Calu3 (cell line): Measurements from ENCODE around the gene CYBC1. TPM values are rescaled to one million over a fixed set of nuclear protein-coding genes. Genes with fewer than 3 reads are reported as not detected.

Source experiments
- Bru-seq: library from RNA; stranded (reverse); fragments of 400-500 nt; gene quantifications from one replicate; lab custom pipeline; 2021; lab: Mats Ljungman, UMichigan
- BruChase-seq, 2 experiments: library from RNA; stranded (reverse); fragments of 400-500 nt; gene quantifications; one replicate each; lab custom pipeline; 2021; lab: Mats Ljungman, UMichigan
- BruUV-seq: library from RNA; stranded (reverse); fragments of 400-500 nt; replicated peaks from 2 replicates; lab custom pipeline; 2021; lab: Mats Ljungman, UMichigan
- CTCF ChIA-PET: fragments of 300-600 bp; sonication (Branson Sonifier 250); formaldehyde crosslinking; loops from one replicate; lab custom pipeline; 2022; ENCODE audit warnings: antibody characterized with exemption; lab: Charles Lee
- DNase-seq: peaks from one replicate; pipeline ENCODE4 v3.0.0; 2022
- H3K27ac Mint-ChIP-seq: one replicate; pipeline ENCODE4 v1.8.0; 2022; ENCODE audit warnings: mixed read lengths; ENCODE audit not compliant: unreplicated experiment
- H3K27me3 Mint-ChIP-seq: one replicate; pipeline ENCODE4 v1.8.0; 2022; ENCODE audit warnings: mixed read lengths; ENCODE audit not compliant: unreplicated experiment
- H3K36me3 Mint-ChIP-seq: one replicate; pipeline ENCODE4 v1.8.0; 2022; ENCODE audit warnings: mild to moderate bottlenecking, moderate library complexity, mixed read lengths; ENCODE audit not compliant: insufficient read depth, unreplicated experiment
- H3K4me1 Mint-ChIP-seq: one replicate; pipeline ENCODE4 v1.8.0; 2022; ENCODE audit warnings: mild to moderate bottlenecking, low read depth, mixed read lengths; ENCODE audit not compliant: unreplicated experiment
- H3K4me3 Mint-ChIP-seq: one replicate; pipeline ENCODE4 v1.8.0; 2022; ENCODE audit warnings: mild to moderate bottlenecking, low read depth, moderate library complexity, mixed read lengths; ENCODE audit not compliant: unreplicated experiment
- H3K9me3 Mint-ChIP-seq: one replicate; pipeline ENCODE4 v1.8.0; 2022; ENCODE audit warnings: low read depth, mixed read lengths; ENCODE audit not compliant: unreplicated experiment
- intact Hi-C: fragments of 100-400 bp; cut with micrococcal nuclease; formaldehyde crosslinking; loops from one replicate; pipeline ENCODE4 v1.10.0; 2022; ENCODE audit not compliant: unreplicated experiment
- long read RNA-seq: library from polyadenylated mRNA; stranded (forward); transcript quantifications from one replicate; pipeline ENCODE4 v2.0.0, GENCODE V29; 2022
- total RNA-seq: library from RNA; stranded (reverse); gene quantifications from 2 replicates; pipeline ENCODE4 v1.2.3, GENCODE V29; 2022
- TF ChIP-seq, protein P1 (sequence below): fragments of 200-600 bp; IDR thresholded peaks from one replicate; pipeline ENCODE4 v1.8.0; 2022; ENCODE audit warnings: antibody characterized with exemption; ENCODE audit not compliant: unreplicated experiment

Gene CYBC1
- 78.1 and 80.3 TPM in 2 replicates for total RNA-seq
- Bru-seq, nascent RNA: percentile 65 among the genes with signal in this experiment
- percentile 84 among the genes with signal in this experiment for BruChase-seq, experiment 1, labeled RNA remaining after a 6-hour chase
- percentile 88 among the genes with signal in this experiment for BruChase-seq, experiment 2, labeled RNA remaining after a 2-hour chase
- long read RNA-seq, transcript CYBC1-216 (8 exons, 841 nt): minor isoform, 6 of 52 reads
- long read RNA-seq, transcript CYBC1-201 (7 exons, 2,093 nt): major isoform, 27 of 52 reads
- long read RNA-seq, partial matches to known transcripts: 6 of 52 reads
- long read RNA-seq, other reads (novel, unspliced or antisense): 8 of 52 reads

DNA sequence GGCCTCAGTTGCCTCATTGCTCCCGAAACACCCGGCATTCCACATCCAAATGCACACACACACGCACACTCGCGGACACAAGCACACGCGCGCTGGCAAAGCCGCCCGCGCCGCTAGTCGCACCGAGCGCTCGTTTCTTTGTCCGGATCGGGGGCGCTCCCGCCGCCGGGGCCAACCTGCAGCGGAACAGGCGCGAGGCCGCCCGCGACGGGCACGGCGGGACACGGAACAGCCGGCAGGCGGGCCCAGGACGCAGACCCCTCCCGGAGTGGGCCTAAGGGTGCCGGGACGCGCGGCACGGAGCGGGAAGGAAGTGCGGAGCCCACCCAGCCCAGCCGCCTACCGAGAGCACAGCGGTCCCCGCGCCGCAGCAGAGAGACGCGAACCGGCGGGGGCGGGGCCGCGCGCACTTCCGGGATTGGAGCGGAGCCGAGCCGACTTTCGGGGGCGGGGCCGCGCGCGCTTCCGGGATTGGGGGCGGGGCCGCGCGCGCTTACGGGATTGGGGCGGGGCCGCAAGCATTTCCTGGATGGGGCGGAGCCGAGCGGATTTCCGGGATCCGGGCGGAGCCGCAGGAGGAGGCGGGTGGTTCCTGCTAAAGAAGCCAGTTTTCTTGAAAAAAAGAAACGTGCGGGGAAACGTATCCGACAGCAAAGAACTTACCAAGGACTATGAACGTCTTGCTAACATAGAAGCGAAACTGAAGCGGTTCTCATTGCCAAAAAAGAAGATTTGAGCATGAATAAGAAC, at the start of gene CYBC1:
CYBC1 (minus strand) TSS at position 396 of the 750 bp plus-strand sequence. CDS start 1,498 bp downstream, outside the sequence.
- BruUV-seq: TSS peak; percentile 76
- CTCF ChIA-PET: no interaction called here
- TF ChIP-seq, protein P1, sequence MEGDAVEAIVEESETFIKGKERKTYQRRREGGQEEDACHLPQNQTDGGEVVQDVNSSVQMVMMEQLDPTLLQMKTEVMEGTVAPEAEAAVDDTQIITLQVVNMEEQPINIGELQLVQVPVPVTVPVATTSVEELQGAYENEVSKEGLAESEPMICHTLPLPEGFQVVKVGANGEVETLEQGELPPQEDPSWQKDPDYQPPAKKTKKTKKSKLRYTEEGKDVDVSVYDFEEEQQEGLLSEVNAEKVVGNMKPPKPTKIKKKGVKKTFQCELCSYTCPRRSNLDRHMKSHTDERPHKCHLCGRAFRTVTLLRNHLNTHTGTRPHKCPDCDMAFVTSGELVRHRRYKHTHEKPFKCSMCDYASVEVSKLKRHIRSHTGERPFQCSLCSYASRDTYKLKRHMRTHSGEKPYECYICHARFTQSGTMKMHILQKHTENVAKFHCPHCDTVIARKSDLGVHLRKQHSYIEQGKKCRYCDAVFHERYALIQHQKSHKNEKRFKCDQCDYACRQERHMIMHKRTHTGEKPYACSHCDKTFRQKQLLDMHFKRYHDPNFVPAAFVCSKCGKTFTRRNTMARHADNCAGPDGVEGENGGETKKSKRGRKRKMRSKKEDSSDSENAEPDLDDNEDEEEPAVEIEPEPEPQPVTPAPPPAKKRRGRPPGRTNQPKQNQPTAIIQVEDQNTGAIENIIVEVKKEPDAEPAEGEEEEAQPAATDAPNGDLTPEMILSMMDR: no peak
- H3K36me3 Mint-ChIP-seq: peaks cover 37% of the 10 kb centered on the region
- H3K27ac Mint-ChIP-seq: peak within 1 kb of the TSS; percentile 71
- H3K9me3 Mint-ChIP-seq: peaks cover 2% of the 10 kb centered on the region
- no peaks in the 10 kb centered on the region for H3K27me3 Mint-ChIP-seq
- peak within 1 kb of the TSS; percentile 83 for H3K4me3 Mint-ChIP-seq
- peaks cover 7% of the 10 kb centered on the region for H3K4me1 Mint-ChIP-seq
- intact Hi-C loops: no loop called here
- peak; percentile 94 for DNase-seq

DNA sequence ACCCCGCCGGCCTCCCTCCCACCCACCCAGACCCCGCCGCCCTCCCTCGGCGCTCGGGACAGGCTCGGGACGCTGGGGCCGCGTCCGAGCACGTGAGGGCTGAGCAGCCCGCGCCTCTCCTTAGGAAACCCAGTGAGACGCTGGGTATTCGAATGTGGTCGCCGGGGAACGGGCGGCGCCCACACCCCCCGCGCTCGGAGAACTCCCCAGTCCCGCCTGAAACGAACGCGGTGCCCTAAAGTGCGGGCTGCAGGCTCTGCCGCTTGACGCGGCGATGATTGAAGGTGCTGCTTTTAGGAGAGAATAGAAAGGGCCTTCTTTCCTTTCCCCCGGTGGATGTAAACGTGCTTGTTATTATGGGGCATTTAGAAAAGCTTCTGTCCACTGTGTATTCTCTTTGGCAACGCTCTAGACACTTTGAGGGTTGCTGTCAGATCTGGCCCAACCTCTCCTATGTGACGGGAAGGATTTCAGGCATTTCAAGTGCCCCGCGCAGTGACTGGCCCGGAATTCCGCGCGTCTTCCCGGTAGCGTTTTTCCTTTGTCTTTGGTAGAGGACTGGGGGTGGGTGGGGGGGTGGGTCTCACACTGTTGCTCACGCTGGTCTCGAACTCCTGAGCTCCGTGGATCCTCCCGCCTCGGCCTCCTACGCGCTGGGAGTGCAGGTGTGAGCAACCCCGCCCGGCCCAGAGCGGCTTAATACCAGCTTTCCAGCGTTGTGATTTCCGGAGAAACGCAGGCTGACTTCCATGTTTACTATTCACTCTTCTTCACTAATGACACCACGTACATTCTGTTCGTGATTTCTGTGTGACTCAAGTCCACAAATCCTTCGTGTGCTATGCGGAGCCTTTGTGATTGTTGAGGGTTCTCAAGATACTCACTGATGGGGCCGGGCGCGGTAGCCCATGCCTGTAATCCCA, 47.2 kb upstream of the CYBC1 start:
- Mint-ChIP-seq H3K27me3 (no peaks in the 10 kb centered on the region), H3K36me3 (peaks cover 35% of the 10 kb centered on the region), H3K4me3 (peak overlapping the region; percentile 77), H3K9me3 (no peaks in the 10 kb centered on the region), H3K4me1 (peaks cover 9% of the 10 kb centered on the region), H3K27ac (peak overlapping the region; percentile 70)
- no peak for DNase-seq
- BruUV-seq: no TSS peak
- TF ChIP-seq, protein P1: no peak
- CTCF ChIA-PET: no interaction called here
- intact Hi-C loops: no loop called here

- peaks cover 9% of the 10 kb centered on the region for H3K4me1 Mint-ChIP-seq
- H3K9me3 Mint-ChIP-seq: no peaks in the 10 kb centered on the region
- CTCF ChIA-PET: interaction anchor here (1.0 kb wide), 1 partner anchor 53 kb away, joined by 3 read pairs; no protein-coding TSS in a partner anchor
- peaks cover 35% of the 10 kb centered on the region for H3K36me3 Mint-ChIP-seq
- TF ChIP-seq, protein P1: no peak
- peak; percentile 96 for DNase-seq
- H3K27ac Mint-ChIP-seq: no peak overlapping the region
- intact Hi-C loops: no loop called here
- no TSS peak for BruUV-seq
- H3K4me3 Mint-ChIP-seq: peak overlapping the region; percentile 77
- H3K27me3 Mint-ChIP-seq: no peaks in the 10 kb centered on the region
Measured at GRCh38 chr17:82496529-82497434, 46.2 kb upstream of the CYBC1 start.
